Coronary artery (tissue), 2 donors: ENCODE data around the gene ANKRD42.

Source experiments
- DNase-seq: peaks from one replicate; pipeline ENCODE4 v3.0.0-alpha.2; 2017; ENCODE audit warnings: low spot score
- H3K27ac ChIP-seq, 2 donors: fragments of 200-600 bp; sonication (generic); one replicate each; pipeline ENCODE4 v1.5.1; 2016 to 2019
- H3K4me3 ChIP-seq: fragments of 200-600 bp; sonication (generic); 2 replicates; pipeline ENCODE4 v1.5.1; 2016; ENCODE audit warnings: mild to moderate bottlenecking, moderate library complexity
- TF ChIP-seq, protein P1 (sequence below): fragments of 200-600 bp; sonication (generic); IDR thresholded peaks from one replicate; pipeline ENCODE4 v1.5.1; 2019; ENCODE audit warnings: antibody characterized with exemption

The ANKRD42 gene

DNA sequence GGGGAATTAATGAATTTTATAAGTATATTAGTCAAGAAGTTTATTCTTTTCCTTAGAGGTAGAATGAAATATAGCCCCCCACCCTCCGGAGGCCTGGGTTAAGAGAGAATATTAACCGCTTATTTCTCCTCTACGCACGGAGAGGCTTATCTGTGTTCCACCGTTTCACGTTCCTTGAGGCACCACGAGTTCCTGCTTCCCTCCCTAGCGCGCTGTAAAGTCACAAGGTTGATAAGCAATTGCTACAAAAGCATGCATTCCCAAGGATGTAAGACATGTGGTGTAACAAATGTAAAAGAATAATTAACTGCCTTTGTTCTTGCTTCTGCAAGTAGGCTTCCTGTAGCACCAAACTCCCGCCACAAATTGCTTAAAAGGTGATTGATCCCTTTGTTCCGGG lies 1.5 kb upstream of the ANKRD42 start:
- H3K4me3 ChIP-seq, result peak overlapping the region; percentile 84
- H3K27ac ChIP-seq, result no peak overlapping the region
- TF ChIP-seq, protein P1, sequence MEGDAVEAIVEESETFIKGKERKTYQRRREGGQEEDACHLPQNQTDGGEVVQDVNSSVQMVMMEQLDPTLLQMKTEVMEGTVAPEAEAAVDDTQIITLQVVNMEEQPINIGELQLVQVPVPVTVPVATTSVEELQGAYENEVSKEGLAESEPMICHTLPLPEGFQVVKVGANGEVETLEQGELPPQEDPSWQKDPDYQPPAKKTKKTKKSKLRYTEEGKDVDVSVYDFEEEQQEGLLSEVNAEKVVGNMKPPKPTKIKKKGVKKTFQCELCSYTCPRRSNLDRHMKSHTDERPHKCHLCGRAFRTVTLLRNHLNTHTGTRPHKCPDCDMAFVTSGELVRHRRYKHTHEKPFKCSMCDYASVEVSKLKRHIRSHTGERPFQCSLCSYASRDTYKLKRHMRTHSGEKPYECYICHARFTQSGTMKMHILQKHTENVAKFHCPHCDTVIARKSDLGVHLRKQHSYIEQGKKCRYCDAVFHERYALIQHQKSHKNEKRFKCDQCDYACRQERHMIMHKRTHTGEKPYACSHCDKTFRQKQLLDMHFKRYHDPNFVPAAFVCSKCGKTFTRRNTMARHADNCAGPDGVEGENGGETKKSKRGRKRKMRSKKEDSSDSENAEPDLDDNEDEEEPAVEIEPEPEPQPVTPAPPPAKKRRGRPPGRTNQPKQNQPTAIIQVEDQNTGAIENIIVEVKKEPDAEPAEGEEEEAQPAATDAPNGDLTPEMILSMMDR, result no peak
- no peak for DNase-seq

DNA sequence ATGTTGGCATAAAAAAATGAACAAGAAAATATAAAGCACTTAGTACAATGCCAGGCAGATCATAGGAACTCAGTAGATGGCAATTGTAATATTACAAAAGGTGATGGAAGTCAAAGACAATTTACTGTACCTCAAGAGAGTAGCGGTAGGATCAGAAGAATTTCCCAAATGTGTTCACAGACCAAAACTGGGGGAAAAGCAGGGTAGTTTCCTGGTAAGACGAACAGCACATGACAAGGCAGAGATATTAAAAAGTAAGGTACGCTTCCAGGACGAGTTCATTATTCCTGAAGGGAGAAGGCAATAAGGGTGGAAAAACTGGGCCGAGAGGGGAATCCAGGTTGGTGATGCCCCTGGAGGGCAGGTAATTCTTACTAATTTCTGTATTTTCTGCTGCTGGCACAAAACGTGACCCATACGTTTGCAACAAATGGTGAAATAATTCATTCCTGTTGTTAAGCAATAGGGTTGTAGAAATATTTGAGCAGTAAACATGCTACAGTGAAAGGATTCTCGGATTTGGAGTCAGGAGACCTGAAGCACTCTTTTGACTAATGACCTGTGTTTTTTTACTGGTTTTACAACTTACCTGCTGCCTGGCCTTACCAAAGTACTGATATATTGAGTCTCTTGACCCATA lies 786 bp upstream of the ANKRD42 start:
- DNase-seq, result no peak
- TF ChIP-seq, protein P1, result no peak

GRCh38 chr11:83194281-83195142 lies 1.0 kb downstream of the ANKRD42 start:
- peak; percentile 91 for DNase-seq
- Histone ChIP-seq H3K27ac (peak overlapping the region; percentile 75 to 90), H3K4me3 (peak overlapping the region; percentile 84)
- TF ChIP-seq, protein P1, result no peak

More for the DNA sequence above, 786 bp upstream of the ANKRD42 start:
- Histone ChIP-seq H3K4me3 (peak overlapping the region; percentile 84), H3K27ac (peak overlapping the region; percentile 75 to 90)

- TF ChIP-seq, protein P1, result no peak
- Histone ChIP-seq H3K27ac (peak overlapping the region; percentile 75 to 90), H3K4me3 (peak overlapping the region; percentile 84)
- no peak for DNase-seq
These were observed 1.6 kb downstream of the ANKRD42 start for GRCh38 chr11:83195143-83195466.

- H3K27ac ChIP-seq, result peak overlapping the region in 1 of 2 donors; percentile 90
- H3K4me3 ChIP-seq, result peak overlapping the region; percentile 84
- TF ChIP-seq, protein P1, result no peak
- DNase-seq, result no peak
These were observed 2.1 kb downstream of the ANKRD42 start for GRCh38 chr11:83195649-83196048.

- H3K4me3 ChIP-seq, result no peak overlapping the region
- H3K27ac ChIP-seq, result no peak overlapping the region
- DNase-seq, result no peak
- TF ChIP-seq, protein P1, result no peak
These were observed 6.5 kb downstream of the ANKRD42 start for GRCh38 chr11:83200035-83200434.
